ENCODE results near the gene PCLO. TPM values are rescaled to one million over a fixed set of nuclear protein-coding genes. Genes with fewer than 3 reads are reported as not detected.

The PCLO gene
- total and polyA plus RNA-seq, 5 donors from 2014 or later: not detected

DNA sequence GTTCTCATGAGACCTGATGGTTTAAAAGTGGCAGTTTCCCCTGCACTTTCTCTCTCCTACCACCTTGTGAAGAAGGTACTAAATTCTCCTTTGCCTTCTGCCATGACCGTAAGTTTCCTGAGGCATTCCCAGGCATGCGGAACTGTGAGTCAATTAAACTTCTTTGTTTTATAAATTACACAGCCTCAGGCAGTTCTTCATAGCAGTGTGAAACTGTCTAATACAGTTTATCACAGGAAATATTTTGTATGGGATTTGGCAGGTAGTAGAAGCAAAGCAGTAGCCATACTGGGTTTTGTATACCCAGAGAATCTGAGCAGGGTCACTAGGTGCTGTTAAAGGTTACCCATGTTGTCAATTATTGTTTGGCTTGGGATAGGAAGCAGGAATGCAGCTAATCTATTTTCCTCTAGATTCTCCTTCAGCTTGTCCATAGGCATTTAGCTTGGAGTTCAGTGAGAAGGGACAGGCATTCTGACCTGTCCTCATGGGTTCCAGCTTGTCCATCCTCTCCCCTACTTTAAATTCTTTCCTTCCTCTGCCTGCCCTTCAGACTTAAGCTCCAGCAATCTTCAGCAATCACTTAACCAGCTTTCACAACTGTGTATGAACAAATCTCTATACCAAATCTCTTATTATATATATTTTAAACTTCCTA lies 186.7 kb downstream of the PCLO start:
- Mint-ChIP-seq H3K9me3 (peaks cover 0 to 8% (median 0%) of the 10 kb centered on the region in 7 donors), H3K27ac (no peak overlapping the region), H3K27me3 (no peaks in the 10 kb centered on the region), H3K4me1 (no peaks in the 10 kb centered on the region), H3K4me3 (no peak overlapping the region), H3K36me3 (no peaks in the 10 kb centered on the region)
- Histone ChIP-seq H3K9me3 (ENCODE audit: control insufficient read depth in 2 of 2, low read length in 2 of 2) (no peaks in the 10 kb centered on the region), H3K36me3 (ENCODE audit: control insufficient read depth, insufficient read depth, low read length) (no peaks in the 10 kb centered on the region), H3K27me3 (ENCODE audit: control insufficient read depth, insufficient read depth, low read length) (no peaks in the 10 kb centered on the region), H3K4me1 (ENCODE audit: control insufficient read depth, insufficient read depth, low read length, poor library complexity, severe bottlenecking) (no peaks in the 10 kb centered on the region), H3K27ac (ENCODE audit: insufficient read depth, low read length, poor library complexity, severe bottlenecking) (no peak overlapping the region), H3K4me3 (ENCODE audit: low read depth, low read length) (no peak overlapping the region)
- ATAC-seq (ENCODE audit: low read depth in 2 of 2) (no peak), DNase-seq (no peak)

DNA sequence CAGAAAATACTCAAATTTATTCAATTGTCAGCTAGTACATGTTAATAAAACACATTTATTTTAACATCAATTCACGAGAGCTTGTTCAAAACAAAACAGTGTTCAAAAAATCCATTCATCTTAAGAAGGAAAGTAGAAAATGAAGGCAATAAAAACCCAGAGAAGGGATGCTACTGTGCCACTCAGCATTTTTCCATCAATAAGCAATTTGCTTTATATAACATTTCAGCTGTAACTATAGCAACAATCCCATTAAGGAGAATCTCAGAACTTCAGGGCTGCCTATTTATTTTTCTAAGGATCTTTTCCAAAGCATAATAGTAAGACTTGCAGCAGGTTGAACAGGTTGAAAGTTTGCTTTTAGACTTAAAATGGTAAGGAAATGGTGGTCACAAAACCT lies 190.5 kb downstream of the PCLO start:
- Mint-ChIP-seq H3K27me3 (no peaks in the 10 kb centered on the region), H3K4me3 (no peak overlapping the region)

DNA sequence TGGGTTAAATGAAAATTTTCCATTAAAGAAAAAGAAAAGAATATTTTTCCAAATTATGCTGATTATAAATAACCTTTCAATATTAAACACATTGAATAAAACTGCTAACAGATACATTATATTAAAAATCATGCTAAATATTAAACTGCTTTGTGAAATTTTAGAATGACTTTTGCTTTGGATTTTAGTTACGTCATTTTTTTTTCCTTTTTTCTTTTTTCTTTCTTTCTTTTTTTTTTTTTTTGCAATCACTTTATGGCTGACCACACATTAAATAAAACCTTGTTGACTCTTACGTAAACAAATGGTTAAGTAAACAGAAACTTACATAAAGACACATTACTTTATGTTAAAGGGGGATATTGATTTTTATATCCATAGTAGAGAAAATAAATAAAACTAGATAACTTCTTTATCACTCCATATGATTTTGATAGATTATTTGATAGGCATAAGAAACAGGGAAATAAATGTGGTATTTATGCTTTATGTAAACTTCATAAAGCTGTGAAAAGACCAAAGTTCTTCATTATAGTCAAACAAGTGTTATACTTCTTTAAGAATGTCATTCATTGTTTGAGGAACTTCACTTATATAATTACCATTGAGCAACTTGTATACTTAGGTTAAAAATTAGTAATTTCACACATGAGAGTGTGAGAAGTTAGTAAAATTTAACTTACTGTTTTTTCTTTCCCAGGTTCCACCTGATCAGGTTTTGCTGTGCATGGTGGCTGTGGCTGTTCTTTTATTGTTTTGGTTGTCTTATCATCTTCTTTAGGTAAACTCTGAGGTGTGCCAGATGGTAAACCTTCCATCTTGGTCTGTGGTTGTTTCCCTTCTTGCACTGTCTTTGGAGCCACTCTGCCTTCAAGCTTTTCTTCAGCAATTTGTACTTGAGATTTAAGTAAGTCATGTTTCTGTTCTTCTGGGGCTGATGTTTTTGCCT lies 197.3 kb downstream of the PCLO start:
- no peak overlapping the region for H3K4me3 Mint-ChIP-seq
- no peak overlapping the region for H3K27ac Mint-ChIP-seq
- H3K27me3 Mint-ChIP-seq: no peaks in the 10 kb centered on the region
- no peaks in the 10 kb centered on the region for H3K9me3 ChIP-seq (ENCODE audit: control insufficient read depth in 2 of 2, low read length in 2 of 2)
- H3K36me3 ChIP-seq (ENCODE audit: control insufficient read depth, insufficient read depth, low read length): no peaks in the 10 kb centered on the region
- no peak overlapping the region for H3K4me3 ChIP-seq (ENCODE audit: low read depth, low read length)
- DNase-seq (no peak), ATAC-seq (ENCODE audit: low read depth in 2 of 2) (no peak)
- no peaks in the 10 kb centered on the region for H3K36me3 Mint-ChIP-seq
- no peak overlapping the region for H3K27ac ChIP-seq (ENCODE audit: insufficient read depth, low read length, poor library complexity, severe bottlenecking)
- H3K27me3 ChIP-seq (ENCODE audit: control insufficient read depth, insufficient read depth, low read length): no peaks in the 10 kb centered on the region
- H3K9me3 Mint-ChIP-seq: peaks cover 0 to 22% (median 4%) of the 10 kb centered on the region in 7 donors
- H3K4me1 Mint-ChIP-seq: no peaks in the 10 kb centered on the region
- H3K4me1 ChIP-seq (ENCODE audit: control insufficient read depth, insufficient read depth, low read length, poor library complexity, severe bottlenecking): no peaks in the 10 kb centered on the region

More for the DNA sequence above, 190.5 kb downstream of the PCLO start:
- no peak overlapping the region for H3K27ac Mint-ChIP-seq
- ATAC-seq (ENCODE audit: low read depth in 2 of 2): no peak
- Histone ChIP-seq H3K27me3 (ENCODE audit: control insufficient read depth, insufficient read depth, low read length) (no peaks in the 10 kb centered on the region), H3K4me1 (ENCODE audit: control insufficient read depth, insufficient read depth, low read length, poor library complexity, severe bottlenecking) (no peaks in the 10 kb centered on the region), H3K4me3 (ENCODE audit: low read depth, low read length) (no peak overlapping the region), H3K27ac (ENCODE audit: insufficient read depth, low read length, poor library complexity, severe bottlenecking) (no peak overlapping the region), H3K36me3 (ENCODE audit: control insufficient read depth, insufficient read depth, low read length) (no peaks in the 10 kb centered on the region), H3K9me3 (ENCODE audit: control insufficient read depth in 2 of 2, low read length in 2 of 2) (no peaks in the 10 kb centered on the region)
- DNase-seq: no peak
- no peaks in the 10 kb centered on the region for H3K36me3 Mint-ChIP-seq
- H3K4me1 Mint-ChIP-seq: no peaks in the 10 kb centered on the region
- H3K9me3 Mint-ChIP-seq: peaks cover 0 to 10% (median 2%) of the 10 kb centered on the region in 7 donors

DNA sequence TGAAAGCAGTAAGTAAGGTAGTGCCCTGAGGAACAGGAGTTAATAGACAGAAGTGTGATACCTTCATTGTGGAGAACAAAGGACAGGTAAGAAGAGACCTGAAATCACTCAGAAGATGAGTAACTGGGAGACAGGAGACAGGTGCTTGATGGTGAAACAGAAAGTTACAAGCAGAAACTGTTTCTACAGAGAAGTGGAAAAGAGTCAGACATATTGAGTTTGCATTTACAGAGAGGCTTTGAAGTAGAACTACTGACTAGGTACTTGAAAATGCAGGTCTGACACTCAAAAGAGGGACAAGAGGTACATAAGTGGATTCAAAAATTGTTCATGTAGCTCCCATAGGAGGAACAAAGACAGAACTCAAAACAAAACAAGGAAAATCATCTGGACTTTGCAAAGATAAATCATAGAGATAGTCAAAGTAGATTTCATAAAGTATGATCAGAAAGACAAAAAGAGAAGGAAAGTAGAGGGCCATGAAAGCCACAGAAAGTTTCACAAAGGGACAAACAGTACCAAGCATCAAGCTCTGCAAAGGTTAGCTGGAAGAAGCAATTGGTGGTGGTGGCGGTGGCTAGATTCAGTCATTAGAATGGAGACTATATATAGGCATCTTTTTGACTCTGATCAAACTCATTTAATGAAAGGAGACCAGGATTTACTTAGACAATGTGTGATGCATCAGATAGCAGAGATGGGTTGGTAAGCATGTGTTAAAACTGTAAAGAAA lies 198.4 kb downstream of the PCLO start:
- no peaks in the 10 kb centered on the region for H3K27me3 Mint-ChIP-seq
- H3K4me1 Mint-ChIP-seq: no peaks in the 10 kb centered on the region
- Histone ChIP-seq H3K4me3 (ENCODE audit: low read depth, low read length) (no peak overlapping the region), H3K36me3 (ENCODE audit: control insufficient read depth, insufficient read depth, low read length) (no peaks in the 10 kb centered on the region), H3K27ac (ENCODE audit: insufficient read depth, low read length, poor library complexity, severe bottlenecking) (no peak overlapping the region), H3K27me3 (ENCODE audit: control insufficient read depth, insufficient read depth, low read length) (no peaks in the 10 kb centered on the region), H3K4me1 (ENCODE audit: control insufficient read depth, insufficient read depth, low read length, poor library complexity, severe bottlenecking) (no peaks in the 10 kb centered on the region), H3K9me3 (ENCODE audit: control insufficient read depth in 2 of 2, low read length in 2 of 2) (no peaks in the 10 kb centered on the region)
- peaks cover 2 to 22% (median 4%) of the 10 kb centered on the region in 7 donors for H3K9me3 Mint-ChIP-seq
- H3K27ac Mint-ChIP-seq: no peak overlapping the region
- DNase-seq (no peak), ATAC-seq (ENCODE audit: low read depth in 2 of 2) (no peak)
- H3K4me3 Mint-ChIP-seq: no peak overlapping the region
- no peaks in the 10 kb centered on the region for H3K36me3 Mint-ChIP-seq

DNA sequence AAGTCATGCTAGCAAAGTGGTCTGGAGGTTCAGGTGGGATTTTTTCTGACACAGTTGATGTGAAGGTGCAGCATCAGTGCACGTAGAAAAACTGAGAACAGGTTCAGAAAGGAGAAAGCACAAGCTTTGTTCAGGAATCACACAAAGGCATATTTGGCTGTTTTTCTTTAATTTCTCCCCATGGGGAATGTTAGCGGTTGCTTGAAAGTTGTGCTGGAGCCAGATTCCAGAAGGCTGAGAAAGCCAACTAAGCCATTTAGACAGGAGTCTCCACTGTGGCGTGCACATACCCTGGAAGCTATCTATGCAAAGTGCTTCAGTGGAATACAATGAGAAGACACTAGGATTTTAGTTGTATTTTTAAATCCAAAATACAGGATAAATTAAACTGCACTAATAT lies 201.4 kb downstream of the PCLO start:
- peaks cover 0 to 10% of the 10 kb centered on the region in 2 experiments for H3K9me3 ChIP-seq (ENCODE audit: control insufficient read depth in 2 of 2, low read length in 2 of 2)
- H3K4me3 ChIP-seq (ENCODE audit: low read depth, low read length): no peak overlapping the region
- peaks cover 0 to 21% (median 4%) of the 10 kb centered on the region in 7 donors for H3K9me3 Mint-ChIP-seq
- no peaks in the 10 kb centered on the region for H3K27me3 ChIP-seq (ENCODE audit: control insufficient read depth, insufficient read depth, low read length)
- H3K4me3 Mint-ChIP-seq: no peak overlapping the region
- no peak for DNase-seq
- H3K27me3 Mint-ChIP-seq: no peaks in the 10 kb centered on the region
- H3K27ac Mint-ChIP-seq: no peak overlapping the region
- H3K27ac ChIP-seq (ENCODE audit: insufficient read depth, low read length, poor library complexity, severe bottlenecking): no peak overlapping the region
- no peaks in the 10 kb centered on the region for H3K4me1 Mint-ChIP-seq
- no peaks in the 10 kb centered on the region for H3K4me1 ChIP-seq (ENCODE audit: control insufficient read depth, insufficient read depth, low read length, poor library complexity, severe bottlenecking)
- H3K36me3 ChIP-seq (ENCODE audit: control insufficient read depth, insufficient read depth, low read length): no peaks in the 10 kb centered on the region
- no peaks in the 10 kb centered on the region for H3K36me3 Mint-ChIP-seq
- no peak for ATAC-seq (ENCODE audit: low read depth in 2 of 2)

DNA sequence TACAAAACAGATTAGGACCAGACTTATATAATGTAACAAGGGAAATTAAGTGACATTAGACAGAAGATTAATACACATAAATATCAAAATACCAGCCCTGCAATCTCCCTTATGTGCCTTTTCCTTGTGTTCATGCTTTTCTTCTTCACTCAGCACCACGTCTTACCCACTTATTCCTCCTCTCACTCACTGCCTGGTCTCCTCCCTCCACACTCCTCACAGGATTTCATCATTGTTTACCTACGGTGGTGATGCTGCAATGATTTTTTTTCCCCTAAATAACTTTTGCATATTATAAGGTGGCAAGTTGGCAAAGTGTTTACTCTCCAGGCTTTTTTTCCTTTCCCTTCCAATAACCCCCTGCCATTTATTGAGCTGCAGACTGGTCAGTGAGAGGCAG lies 203.2 kb downstream of the PCLO start:
- Histone ChIP-seq H3K9me3 (ENCODE audit: control insufficient read depth in 2 of 2, low read length in 2 of 2) (peaks cover 0 to 10% of the 10 kb centered on the region in 2 experiments), H3K36me3 (ENCODE audit: control insufficient read depth, insufficient read depth, low read length) (no peaks in the 10 kb centered on the region), H3K4me3 (ENCODE audit: low read depth, low read length) (no peak overlapping the region), H3K27ac (ENCODE audit: insufficient read depth, low read length, poor library complexity, severe bottlenecking) (no peak overlapping the region), H3K27me3 (ENCODE audit: control insufficient read depth, insufficient read depth, low read length) (no peaks in the 10 kb centered on the region), H3K4me1 (ENCODE audit: control insufficient read depth, insufficient read depth, low read length, poor library complexity, severe bottlenecking) (no peaks in the 10 kb centered on the region)
- no peaks in the 10 kb centered on the region for H3K27me3 Mint-ChIP-seq
- no peaks in the 10 kb centered on the region for H3K4me1 Mint-ChIP-seq
- H3K36me3 Mint-ChIP-seq: no peaks in the 10 kb centered on the region
- no peak overlapping the region for H3K27ac Mint-ChIP-seq
- no peak for DNase-seq
- no peak overlapping the region for H3K4me3 Mint-ChIP-seq
- peaks cover 0 to 11% (median 2%) of the 10 kb centered on the region in 7 donors for H3K9me3 Mint-ChIP-seq
- no peak for ATAC-seq (ENCODE audit: low read depth in 2 of 2)

DNA sequence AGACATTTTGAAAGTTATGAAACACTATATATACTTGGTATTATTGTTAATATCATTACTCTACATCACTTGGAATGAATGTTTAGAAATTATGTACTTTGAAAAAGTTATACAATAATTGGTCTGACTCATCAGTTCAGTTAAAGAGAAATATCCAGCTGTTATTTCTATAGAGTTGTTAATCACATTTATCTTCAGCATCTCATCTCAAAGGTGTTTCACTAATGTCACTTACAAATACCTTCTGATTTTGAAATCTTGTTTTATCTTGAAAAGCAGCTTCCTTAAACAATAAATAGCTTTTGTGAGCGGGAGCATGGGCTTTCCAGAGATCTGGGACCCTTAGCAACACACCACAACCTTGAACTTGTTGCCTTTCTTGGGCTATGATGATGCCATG lies 205.2 kb downstream of the PCLO start:
- H3K4me3 ChIP-seq (ENCODE audit: low read depth, low read length): no peak overlapping the region
- no peak for ATAC-seq (ENCODE audit: low read depth in 2 of 2)
- peaks cover 2 to 10% of the 10 kb centered on the region in 2 experiments for H3K9me3 ChIP-seq (ENCODE audit: control insufficient read depth in 2 of 2, low read length in 2 of 2)
- H3K27me3 ChIP-seq (ENCODE audit: control insufficient read depth, insufficient read depth, low read length): no peaks in the 10 kb centered on the region
- Mint-ChIP-seq H3K4me1 (no peaks in the 10 kb centered on the region), H3K27me3 (no peaks in the 10 kb centered on the region), H3K4me3 (no peak overlapping the region), H3K27ac (no peak overlapping the region), H3K9me3 (peaks cover 2 to 20% (median 4%) of the 10 kb centered on the region in 7 donors), H3K36me3 (no peaks in the 10 kb centered on the region)
- no peaks in the 10 kb centered on the region for H3K36me3 ChIP-seq (ENCODE audit: control insufficient read depth, insufficient read depth, low read length)
- H3K27ac ChIP-seq (ENCODE audit: insufficient read depth, low read length, poor library complexity, severe bottlenecking): no peak overlapping the region
- no peaks in the 10 kb centered on the region for H3K4me1 ChIP-seq (ENCODE audit: control insufficient read depth, insufficient read depth, low read length, poor library complexity, severe bottlenecking)
- DNase-seq: no peak
